RPMI8226 (cell line): Measurements from ENCODE around the gene LEKR1.

Experiments used
- DNase-seq: peaks from one replicate; pipeline ENCODE4 v3.0.0-alpha.2; 2015

The LEKR1 gene

GRCh38 chr3:157086775-157087174, 260.6 kb downstream of the LEKR1 start:
- DNase-seq: no peak

DNA sequence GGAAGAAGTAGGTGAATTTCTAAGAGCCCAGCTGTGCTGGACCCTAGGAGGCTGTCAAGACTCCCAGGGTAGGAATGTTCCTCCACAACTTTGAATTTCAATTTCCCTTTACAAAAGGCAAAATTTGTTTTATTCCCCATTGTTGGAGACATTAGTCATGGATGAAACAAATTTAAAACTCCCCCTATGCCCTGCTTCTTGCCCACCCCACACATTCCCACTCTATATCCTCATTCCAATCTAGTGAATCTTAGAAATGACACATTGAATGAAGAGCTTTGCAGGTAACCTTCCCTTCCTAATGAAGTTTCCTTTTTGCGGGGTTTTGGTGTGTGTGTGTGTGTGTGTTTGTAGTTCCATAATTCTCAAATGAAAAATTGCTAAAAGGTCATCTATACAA, 261.2 kb downstream of the LEKR1 start:
- no peak for DNase-seq

DNA sequence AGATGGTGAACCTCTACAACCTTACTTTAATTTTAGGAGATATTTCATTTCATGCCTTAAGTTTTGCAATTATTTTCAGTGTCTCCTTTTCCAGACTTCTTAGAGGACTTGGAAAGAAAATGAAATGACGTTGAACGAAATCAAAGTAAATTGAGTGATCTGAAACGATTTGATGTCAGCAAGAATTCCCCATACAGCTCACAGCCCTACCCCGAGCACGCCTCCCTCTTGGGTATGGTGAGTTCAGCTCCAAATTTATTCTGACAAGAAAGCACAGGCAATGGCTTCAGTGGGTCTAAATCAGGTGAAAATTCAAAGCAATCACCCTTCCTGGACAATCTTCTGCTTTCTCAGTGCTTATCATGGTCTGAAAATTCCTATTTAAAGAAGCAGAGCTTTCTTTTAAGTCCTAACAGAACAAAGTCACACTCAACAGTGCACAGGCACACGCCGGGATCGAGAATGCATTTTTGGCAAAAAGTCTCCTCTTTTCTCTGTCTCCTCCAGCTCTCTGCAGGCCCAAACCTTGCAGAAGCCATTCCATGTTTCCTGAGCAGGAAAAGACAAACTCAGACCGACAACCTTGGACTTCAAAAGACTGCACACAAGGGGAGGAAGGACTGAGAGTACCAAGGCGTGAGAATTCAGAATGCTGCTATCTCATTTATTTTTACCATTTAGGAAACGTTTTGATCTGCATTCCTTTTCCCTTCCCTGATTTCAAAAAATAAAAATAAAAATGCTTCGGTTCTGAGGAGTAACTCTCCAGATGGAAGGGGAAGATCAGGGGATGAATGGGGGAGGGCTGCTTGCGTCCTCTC, 261.8 kb downstream of the LEKR1 start:
- DNase-seq: peak; percentile 75

DNA sequence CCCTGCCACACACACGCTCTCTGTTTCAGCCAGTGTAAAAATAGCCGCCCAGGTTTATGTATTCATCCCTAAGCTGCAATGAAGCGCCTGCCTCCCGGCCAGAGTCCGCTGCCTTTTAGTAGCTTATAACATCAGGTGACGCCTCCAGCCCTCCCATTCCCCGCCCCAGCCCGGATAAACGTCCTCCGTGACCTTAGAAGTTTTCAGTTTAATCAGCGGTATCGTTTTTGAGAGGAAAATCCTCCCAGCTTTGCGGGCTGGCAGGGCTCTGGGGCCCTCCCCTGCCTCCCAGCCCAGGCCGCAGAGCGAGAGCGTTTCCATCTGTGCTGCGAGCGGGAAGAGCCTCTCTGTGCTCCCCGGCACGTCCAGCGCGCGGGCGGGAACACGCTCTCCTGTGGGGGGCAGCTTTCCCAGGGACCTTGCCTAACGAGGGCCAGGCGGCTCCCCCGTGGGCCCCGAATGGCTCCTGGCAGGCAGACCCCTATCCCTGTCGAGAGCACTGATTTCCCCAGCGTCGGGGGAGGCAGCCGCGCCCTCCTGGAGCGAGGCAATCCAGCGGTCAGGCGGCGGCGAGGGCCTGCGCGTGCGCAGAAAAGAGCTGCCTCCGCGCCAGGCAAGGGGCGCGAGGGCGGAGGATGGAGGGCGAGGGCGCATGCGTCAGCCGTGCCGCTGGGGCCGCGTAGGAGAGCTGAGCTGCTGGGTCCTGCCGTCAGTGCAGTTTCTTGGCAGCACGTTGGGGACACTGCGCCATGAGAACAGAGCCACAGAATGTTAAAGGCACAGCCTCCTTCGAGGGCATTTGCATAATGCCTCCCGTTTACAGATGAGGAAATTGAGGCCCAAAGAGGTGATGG, 262.7 kb downstream of the LEKR1 start:
- peak; percentile 100 for DNase-seq

GRCh38 chr3:157089455-157090221, 263.5 kb downstream of the LEKR1 start:
- peak; percentile 60 for DNase-seq

DNA sequence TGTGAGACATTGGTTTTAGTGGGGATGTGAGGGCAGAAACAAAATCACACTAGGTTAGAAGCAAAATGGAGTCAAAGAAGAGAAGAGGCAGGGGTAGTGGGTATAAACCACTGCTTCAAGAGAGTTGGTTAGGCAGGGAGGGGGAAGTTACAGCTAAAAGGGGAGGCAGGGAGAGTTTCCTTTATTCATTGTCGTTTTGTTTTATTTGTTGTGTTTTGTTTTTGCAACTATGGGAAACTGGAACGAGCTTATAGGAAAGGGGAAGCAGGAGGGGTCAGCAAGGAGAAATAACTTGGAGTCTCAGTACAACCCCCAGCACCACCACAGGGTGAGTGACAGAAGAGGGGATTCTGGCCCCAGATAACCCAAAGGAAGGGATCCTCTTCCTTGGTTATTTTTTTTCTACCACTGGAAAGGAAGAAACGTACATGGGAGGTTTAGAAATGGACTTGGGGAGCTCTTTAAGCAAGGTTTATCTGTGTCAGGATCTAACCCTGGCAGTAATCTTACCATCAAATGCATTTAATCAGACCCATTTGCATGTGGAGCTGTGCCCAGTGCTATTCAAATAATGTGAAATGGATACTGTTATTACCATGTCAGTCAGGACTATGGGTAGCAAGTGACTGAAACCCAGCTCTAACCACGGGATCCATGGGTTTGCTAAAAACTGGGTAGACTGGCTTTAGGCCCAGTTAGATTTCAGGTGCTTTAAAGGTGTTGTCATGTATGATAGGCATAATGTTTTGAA, 265.1 kb downstream of the LEKR1 start:
- DNase-seq: peak; percentile 39

DNA sequence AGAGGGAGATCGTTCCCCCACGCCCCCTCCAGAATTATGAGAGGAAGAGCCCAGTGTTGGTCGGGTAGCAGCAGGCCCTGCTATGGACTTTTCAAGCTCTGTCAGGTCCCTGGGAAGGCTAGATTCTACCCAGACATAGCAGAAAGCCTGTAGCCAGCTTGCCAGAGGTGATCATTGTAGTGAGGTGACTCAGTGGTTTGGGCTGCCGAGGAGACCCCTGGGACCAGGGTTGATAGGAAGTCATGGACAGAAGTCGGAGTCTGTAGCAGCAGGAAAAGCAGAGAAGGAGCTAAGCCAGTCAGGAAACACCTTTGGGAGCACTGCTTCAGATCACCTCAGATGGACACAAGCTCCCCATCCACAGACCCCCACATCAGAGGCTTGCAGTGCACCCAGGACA, 266.1 kb downstream of the LEKR1 start:
- DNase-seq: no peak

- peak; percentile 93 for DNase-seq
Measured at GRCh38 chr3:157093096-157093495, 266.9 kb downstream of the LEKR1 start.

GRCh38 chr3:157094301-157094700, 268.1 kb downstream of the LEKR1 start:
- DNase-seq: no peak

GRCh38 chr3:157094751-157095480, 268.8 kb downstream of the LEKR1 start:
- DNase-seq: no peak
